Heart left ventricle (tissue), 16 donors: ENCODE results near the gene AIG1. TPM values are rescaled to one million over a fixed set of nuclear protein-coding genes. Genes with fewer than 3 reads are reported as not detected.
A peak's percentile ranks its signal among the peaks of the same experiment; 100 is the strongest.

ENCODE experiments used
- ATAC-seq, 4 donors: fragments of 200-7000 bp; cut with Tn5 transposase; one replicate each; pipeline ENCODE4 v1.9.1; 2020 to 2022; ENCODE audit warnings: moderate library complexity in 4 of 4, mild to moderate bottlenecking in 3 of 4, moderate number of reproducible peaks in 1 of 4
- DNase-seq, 5 donors: peaks; one replicate each; pipeline ENCODE4 v3.0.0-alpha.2; 2020
- H3K27ac ChIP-seq, 12 donors: fragments of 200-600 bp; sonication (generic) in 4 of 12; one replicate each; pipeline versions ENCODE4 v1.5.0 to v1.8.0; 2016 to 2022; ENCODE audit warnings: mild to moderate bottlenecking in 2 of 12
- H3K27me3 ChIP-seq, 9 donors: fragments of 200-600 bp; sonication (generic) in 2 of 9; one replicate each; pipeline versions ENCODE4 v1.5.1 to v1.8.0; 2016 to 2022; ENCODE audit warnings: mild to moderate bottlenecking in 3 of 9
- H3K36me3 ChIP-seq, 9 donors: fragments of 200-600 bp; sonication (generic) in 2 of 9; one replicate each; pipeline versions ENCODE4 v1.5.0 to v1.8.0; 2018 to 2022; ENCODE audit warnings: mild to moderate bottlenecking in 2 of 9
- H3K4me1 ChIP-seq, 12 donors: fragments of 200-600 bp; sonication (generic) in 4 of 12; one replicate each; pipeline versions ENCODE4 v1.5.0 to v1.8.0; 2016 to 2022; ENCODE audit warnings: mild to moderate bottlenecking in 3 of 12
- H3K4me3 ChIP-seq, 12 donors: fragments of 200-600 bp; sonication (generic) in 4 of 12; one replicate each; pipeline versions ENCODE4 v1.5.0 to v1.8.0; 2017 to 2022; ENCODE audit warnings: mild to moderate bottlenecking in 9 of 12, moderate library complexity in 4 of 12
- H3K9me3 ChIP-seq, 12 donors: fragments of 200-600 bp; sonication (generic) in 4 of 12; one replicate each; pipeline versions ENCODE4 v1.5.0 to v1.8.0; 2016 to 2022; ENCODE audit warnings: mild to moderate bottlenecking in 1 of 12
- POLR2A ChIP-seq, 2 donors: fragments of 450-650 bp; IDR thresholded peaks; one replicate each; pipeline ENCODE4 v1.6.1; 2017; ENCODE audit warnings: antibody characterized with exemption in 2 of 2, mild to moderate bottlenecking in 2 of 2, moderate library complexity in 2 of 2
- WGBS, 4 donors: extraction: QIAGEN DNeasy Blood & Tissue Kit in 2 of 4; methylation state at CpG; one replicate each; pipeline versions ENCODE4 v1.1.5 to v1.1.7; 2013 to 2018; 5-methylcytosine and 5-hydroxymethylcytosine counted together
- intact Hi-C, 10 donors: fragments of 100-400 bp; cut with DNase I; formaldehyde crosslinking; loops; one replicate each; pipeline versions ENCODE4 v1.11.1 to v1.14.2; 2022
- polyA plus RNA-seq, 2 donors: library from polyadenylated mRNA; stranded (reverse); fragments of 200-250 nt; gene quantifications; one replicate each; pipeline ENCODE4 v1.2.3, GENCODE V29; 2013
- total RNA-seq, 9 donors: library from RNA; depleted of rRNA in 2 of 9; stranded (reverse); fragments of >200 nt in 2 of 9; fragmentation: NEBNext Ultra II Directional in 3 of 9; extraction: Animal tissue kit (Norgen Biotek cat#: 25700) in 3 of 9; gene quantifications; one replicate each; pipeline versions ENCODE4 v1.1.0 to v1.2.4, GENCODE V29; 2016 to 2023
- TF ChIP-seq, protein P1 (sequence below), 12 donors: fragments of 200-600 bp; sonication (generic) in 4 of 12; IDR thresholded peaks; one replicate each; pipeline versions ENCODE4 v1.5.0 to v1.8.0; 2018 to 2022; ENCODE audit warnings: antibody characterized with exemption in 12 of 12, mild to moderate bottlenecking in 5 of 12
- donor health status: ischemic (EF 13 %, LVEDD 7.1; RV severe dilation, severe dysfunction).
- donor health status: healthy with polysubstance abuse.
- donor health status: DM: no; HTN: yes; CAD: no.
- donor health status: DM: no; HTN: no; CAD: no.
- donor health status: ischemic (EF 25% LVEDD 6.9; RV normal size, moderate dysfunction).
- donor health status: ischemic (EF 25% LVEDD 5.7; RV mildly dilated, moderate dysfunction).
- donor health status: healthy.
- donor health status: DM: yes; HTN: yes; CAD: no.
- donor health status: ischemic (EF 35%, LVEDD 5.7; RV mildly dilated, moderate dysfunction).
- donor health status: nonischemic (EF 11% LVEDD 7.7; RV severe dilation, severe dysfunction).
- donor health status: DM: yes; HTN: yes; CAD: no.
- donor health status: PGD.
- donor health status: ischemic (EF 29% LVEDD 5.4; RV normal size, mild dysfunction).
- donor health status: nonischemic (EF 23%, LVEDD 6.1; RV moderate dilation, normal function).

Gene AIG1
- total and polyA plus RNA-seq, 11 donors, result 18.1 to 101 (median 64.0) TPM

DNA sequence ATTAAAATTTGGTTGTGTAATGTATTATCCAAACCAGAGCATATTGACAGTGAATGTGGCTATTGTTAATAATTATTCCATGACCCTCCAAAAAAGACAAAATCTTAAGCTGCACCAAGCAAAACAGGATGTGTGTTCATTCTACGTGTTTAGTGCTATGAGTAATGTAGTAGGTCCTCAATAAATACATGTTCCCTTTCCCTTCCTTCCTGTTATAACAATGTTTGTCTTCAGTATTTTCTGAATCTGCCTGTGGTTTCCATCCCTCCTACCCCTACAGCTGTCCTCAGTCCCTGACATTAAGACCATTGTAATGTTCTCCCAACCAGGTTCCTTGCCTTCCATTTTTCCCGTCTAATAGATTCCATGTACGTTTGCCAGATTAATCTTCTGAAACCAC is 163.8 kb downstream of the AIG1 start:
- H3K27me3 ChIP-seq, result no peaks in the 10 kb centered on the region
- ATAC-seq (no peak), DNase-seq (no peak)
- H3K27ac ChIP-seq, result peak overlapping the region in 10 of 12 donors; percentile 21 to 82 (median 75)
- WGBS, 4 donors, result 78 to 94% (median 81%) methylated on average over 3 of the region's 3 CpGs
- no peak overlapping the region for H3K4me3 ChIP-seq
- H3K4me1 ChIP-seq, result peaks cover 0 to 40% (median 23%) of the 10 kb centered on the region in 12 donors
- H3K9me3 ChIP-seq, result no peaks in the 10 kb centered on the region
- intact Hi-C loops, result loop anchor here in 6 of 10 donors (2.0 to 10.0 kb wide), 5 partner anchors 42 to 277 kb away; partner anchors contain the start of genes AIG1 (in 5 of the 6) and HIVEP2 (in 1 of the 6)
- TF ChIP-seq, protein P1, sequence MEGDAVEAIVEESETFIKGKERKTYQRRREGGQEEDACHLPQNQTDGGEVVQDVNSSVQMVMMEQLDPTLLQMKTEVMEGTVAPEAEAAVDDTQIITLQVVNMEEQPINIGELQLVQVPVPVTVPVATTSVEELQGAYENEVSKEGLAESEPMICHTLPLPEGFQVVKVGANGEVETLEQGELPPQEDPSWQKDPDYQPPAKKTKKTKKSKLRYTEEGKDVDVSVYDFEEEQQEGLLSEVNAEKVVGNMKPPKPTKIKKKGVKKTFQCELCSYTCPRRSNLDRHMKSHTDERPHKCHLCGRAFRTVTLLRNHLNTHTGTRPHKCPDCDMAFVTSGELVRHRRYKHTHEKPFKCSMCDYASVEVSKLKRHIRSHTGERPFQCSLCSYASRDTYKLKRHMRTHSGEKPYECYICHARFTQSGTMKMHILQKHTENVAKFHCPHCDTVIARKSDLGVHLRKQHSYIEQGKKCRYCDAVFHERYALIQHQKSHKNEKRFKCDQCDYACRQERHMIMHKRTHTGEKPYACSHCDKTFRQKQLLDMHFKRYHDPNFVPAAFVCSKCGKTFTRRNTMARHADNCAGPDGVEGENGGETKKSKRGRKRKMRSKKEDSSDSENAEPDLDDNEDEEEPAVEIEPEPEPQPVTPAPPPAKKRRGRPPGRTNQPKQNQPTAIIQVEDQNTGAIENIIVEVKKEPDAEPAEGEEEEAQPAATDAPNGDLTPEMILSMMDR (IDR thresholded peaks at IDR 0.05), result no peak
- no peak for TF ChIP-seq POLR2A (IDR thresholded peaks at IDR 0.05)
- no peaks in the 10 kb centered on the region for H3K36me3 ChIP-seq

DNA sequence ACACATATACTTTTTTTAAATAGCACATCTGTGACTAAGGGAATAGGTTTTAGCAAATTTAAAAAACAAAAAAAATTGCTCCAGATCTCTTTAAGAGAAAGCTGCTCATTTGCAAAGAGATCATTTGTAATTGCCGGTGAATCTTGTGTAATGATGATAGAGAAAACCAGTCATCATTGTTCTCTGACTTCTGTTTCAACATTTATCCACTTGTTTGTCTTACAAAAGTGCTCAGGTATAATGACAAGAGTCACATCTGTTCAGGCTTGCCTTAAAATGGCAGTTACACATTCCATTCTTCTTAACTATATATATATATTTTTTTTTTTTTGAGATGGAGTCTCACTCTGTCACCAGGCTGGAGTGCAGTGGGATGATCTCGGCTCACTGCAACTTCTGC is 165.2 kb downstream of the AIG1 start:
- ATAC-seq (no peak), DNase-seq (no peak)
- peaks cover 0 to 39% (median 23%) of the 10 kb centered on the region in 12 donors for H3K4me1 ChIP-seq
- H3K27me3 ChIP-seq, result no peaks in the 10 kb centered on the region
- intact Hi-C loops, result loop anchor here in 2 of 10 donors (2.0 to 10.0 kb wide), 2 partner anchors 161 to 165 kb away; partner anchors contain the start of gene AIG1 (in 2 of the 2)
- WGBS, 4 donors, result 87 to 93% (median 90%) methylated on average over 2 of the region's 2 CpGs
- no peaks in the 10 kb centered on the region for H3K36me3 ChIP-seq
- H3K9me3 ChIP-seq, result no peaks in the 10 kb centered on the region
- TF ChIP-seq, protein P1 (IDR thresholded peaks at IDR 0.05), result no peak
- no peak for TF ChIP-seq POLR2A (IDR thresholded peaks at IDR 0.05)
- H3K27ac ChIP-seq, result no peak overlapping the region
- no peak overlapping the region for H3K4me3 ChIP-seq

DNA sequence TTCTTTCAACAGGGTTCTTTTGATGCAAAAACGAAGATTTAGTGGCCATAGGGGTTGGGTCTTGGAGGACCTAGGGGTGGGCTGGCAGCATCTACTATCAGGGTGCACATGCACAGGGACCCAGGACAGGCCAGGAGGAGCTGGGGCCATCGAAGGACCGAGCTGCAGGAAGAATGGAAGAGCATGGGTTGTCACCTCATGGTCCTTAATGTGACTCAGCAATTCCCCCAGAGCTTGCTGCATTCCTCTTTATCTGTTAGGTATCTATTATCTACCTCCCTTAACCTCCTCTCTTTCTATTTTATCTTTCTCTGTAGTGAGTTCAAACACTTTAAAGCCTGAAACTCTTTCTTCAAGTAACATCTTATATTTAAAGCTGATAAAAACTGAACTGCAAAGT is 167.0 kb downstream of the AIG1 start:
- no peak overlapping the region for H3K27ac ChIP-seq
- no peaks in the 10 kb centered on the region for H3K9me3 ChIP-seq
- DNase-seq, result no peak
- no peak for TF ChIP-seq POLR2A (IDR thresholded peaks at IDR 0.05)
- TF ChIP-seq, protein P1 (IDR thresholded peaks at IDR 0.05), result no peak
- peaks cover 0 to 22% (median 11%) of the 10 kb centered on the region in 12 donors for H3K4me1 ChIP-seq
- H3K4me3 ChIP-seq, result no peak overlapping the region
- WGBS, 4 donors, result 88 to 93% (median 91%) methylated on average over 3 of the region's 3 CpGs
- intact Hi-C loops, result loop anchor here in 1 of 10 donors (10.0 kb wide), 1 partner anchor 163 kb away; the partner anchor contains the start of gene AIG1
- no peaks in the 10 kb centered on the region for H3K36me3 ChIP-seq
- H3K27me3 ChIP-seq, result no peaks in the 10 kb centered on the region
- ATAC-seq, result no peak

DNA sequence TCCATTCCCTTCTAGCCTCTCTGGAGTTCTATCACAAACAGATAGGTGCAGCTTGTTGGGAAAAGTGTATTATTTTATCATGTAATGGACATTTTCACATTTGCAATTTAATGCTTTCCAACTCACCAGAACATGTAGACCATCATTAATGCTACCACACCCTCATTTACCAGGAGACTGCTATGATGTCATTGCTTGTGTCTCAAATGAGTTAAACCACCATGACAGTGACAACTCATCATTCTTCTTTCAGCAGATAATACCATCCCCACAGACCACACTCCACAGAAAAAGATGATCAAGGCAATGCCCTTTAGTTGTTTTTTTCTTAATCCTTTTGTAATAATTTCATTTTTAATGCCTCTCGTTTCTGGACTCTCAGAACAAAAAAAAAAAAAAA is 168.7 kb downstream of the AIG1 start:
- Histone ChIP-seq H3K27ac (no peak overlapping the region), H3K4me3 (no peak overlapping the region), H3K4me1 (peaks cover 0 to 5% (median under 1%) of the 10 kb centered on the region in 12 donors), H3K27me3 (no peaks in the 10 kb centered on the region), H3K9me3 (no peaks in the 10 kb centered on the region), H3K36me3 (no peaks in the 10 kb centered on the region)
- 89 to 96% (median 90%) methylated on average over 1 of the region's 1 CpG for WGBS, 4 donors
- intact Hi-C loops, result loop anchor here in 1 of 10 donors (10.0 kb wide), 1 partner anchor 165 kb away; the partner anchor contains the start of gene AIG1
- ATAC-seq, result no peak
- TF ChIP-seq POLR2A (IDR thresholded peaks at IDR 0.05), result no peak
- TF ChIP-seq, protein P1 (IDR thresholded peaks at IDR 0.05), result no peak
- no peak for DNase-seq
